Esophagus muscularis mucosa (tissue), 4 donors: Measurements from ENCODE around the gene XDH. TPM values are rescaled to one million over a fixed set of nuclear protein-coding genes. Genes with fewer than 3 reads are reported as not detected.

ENCODE experiments used
- DNase-seq: peaks from one replicate; pipeline ENCODE4 v3.0.0-alpha.2; 2017; ENCODE audit errors: extremely low spot score
- H3K27ac ChIP-seq, 4 donors: fragments of 200-600 bp; sonication (generic); replicated peaks in 1 of 4; 1 replicate in 3 of 4; 2 replicates in 1 of 4; pipeline ENCODE4 v1.5.1; 2016 to 2019; ENCODE audit warnings: mild to moderate bottlenecking in 1 of 4
- H3K27me3 ChIP-seq, 4 donors: fragments of 200-600 bp; sonication (generic); one replicate each; pipeline versions ENCODE4 v1.5.1 to v1.6.0; 2016 to 2019
- H3K36me3 ChIP-seq, 4 donors: fragments of 200-600 bp; sonication (generic); one replicate each; pipeline ENCODE4 v1.5.1; 2016 to 2019
- H3K4me1 ChIP-seq, 4 donors: fragments of 200-600 bp; sonication (generic); one replicate each; pipeline ENCODE4 v1.5.1; 2016 to 2019
- H3K4me3 ChIP-seq, 4 donors: fragments of 200-600 bp; sonication (generic); 1 replicate in 2 of 4; 2 replicates in 2 of 4; pipeline ENCODE4 v1.5.1; 2016 to 2019; ENCODE audit warnings: mild to moderate bottlenecking in 4 of 4, moderate library complexity in 1 of 4
- H3K9me3 ChIP-seq, 4 donors: fragments of 200-600 bp; sonication (generic); 1 replicate in 3 of 4; 2 replicates in 1 of 4; pipeline ENCODE4 v1.5.1; 2016 to 2019
- CTCF ChIP-seq, 3 experiments: fragments of 200-600 bp in 2 of 3; fragments of 450-650 bp in 1 of 3; sonication (generic) in 2 of 3; IDR thresholded peaks; one replicate each; pipeline ENCODE4 v1.5.1; 2017 to 2019; ENCODE audit warnings: antibody characterized with exemption in 3 of 3, mild to moderate bottlenecking in 2 of 3, moderate library complexity in 1 of 3
- EP300 ChIP-seq: sonication (generic); formaldehyde crosslinking; IDR thresholded peaks from one replicate; pipeline ENCODE4 v1.6.1; 2017; ENCODE audit warnings: antibody characterized with exemption
- POLR2A ChIP-seq: fragments of 450-650 bp; IDR thresholded peaks from one replicate; pipeline ENCODE4 v1.6.1; 2017; ENCODE audit warnings: antibody characterized with exemption, moderate library complexity, mild to moderate bottlenecking, low read depth
- POLR2AphosphoS5 ChIP-seq, 2 donors: sonication (generic); formaldehyde crosslinking; IDR thresholded peaks; one replicate each; pipeline ENCODE4 v1.6.1; 2017; ENCODE audit warnings: antibody characterized with exemption in 2 of 2
- WGBS: methylation state at CpG from one replicate; pipeline ENCODE4 v1.1.5; 2018; 5-methylcytosine and 5-hydroxymethylcytosine counted together
- intact Hi-C: fragments of 100-400 bp; cut with DNase I; formaldehyde crosslinking; loops from one replicate; pipeline ENCODE4 v1.15.1; 2023
- total RNA-seq, 4 donors: library from RNA; depleted of rRNA; stranded (reverse); fragments of >200 nt; gene quantifications; one replicate each; pipeline versions ENCODE4 v1.1.0 to v1.2.1, GENCODE V29; 2016

The XDH gene
- total RNA-seq, 4 donors from 2014 or later, result 0.17 TPM; not detected in 3

GRCh38 chr2:31317396-31317795 lies 97.1 kb downstream of the XDH start:
- DNase-seq, result no peak
- Histone ChIP-seq H3K4me3 (no peak overlapping the region), H3K27me3 (no peaks in the 10 kb centered on the region), H3K9me3 (no peaks in the 10 kb centered on the region), H3K4me1 (peaks cover 11 to 27% (median 18%) of the 10 kb centered on the region in 4 donors), H3K27ac (no peak overlapping the region), H3K36me3 (no peaks in the 10 kb centered on the region)
- TF ChIP-seq POLR2AphosphoS5 (IDR thresholded peaks at IDR 0.05), result no peak
- no peak for TF ChIP-seq EP300
- no peak for TF ChIP-seq POLR2A
- no peak for TF ChIP-seq CTCF (IDR thresholded peaks at IDR 0.05)
- intact Hi-C loops, result no loop called here
- WGBS, result 57% methylated on average over 3 of the region's 3 CpGs

DNA sequence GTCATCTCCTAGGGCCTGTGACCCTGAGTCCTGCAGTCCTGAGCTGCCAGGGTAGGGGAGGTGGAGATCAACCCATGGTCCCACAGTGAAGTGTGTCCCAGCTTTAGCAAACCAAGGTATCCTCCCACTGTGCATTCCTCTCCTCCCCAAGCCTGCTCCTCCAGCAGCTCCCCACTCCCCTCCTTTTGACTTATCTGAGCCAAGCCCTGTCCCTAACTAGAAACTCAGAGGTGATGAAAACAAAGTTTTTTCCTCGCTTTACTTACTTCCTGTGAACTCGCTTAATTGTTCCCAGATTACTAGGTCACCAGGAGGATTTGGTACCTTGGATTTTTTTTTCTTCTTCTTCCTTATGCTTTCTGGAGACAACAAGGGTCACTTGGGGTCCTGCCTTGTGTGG lies 99.8 kb downstream of the XDH start:
- Histone ChIP-seq H3K4me3 (no peak overlapping the region), H3K27me3 (no peaks in the 10 kb centered on the region), H3K4me1 (peaks cover 0 to 17% (median 11%) of the 10 kb centered on the region in 4 donors), H3K9me3 (peaks cover 0 to 8% (median 0%) of the 10 kb centered on the region in 4 donors), H3K27ac (no peak overlapping the region), H3K36me3 (no peaks in the 10 kb centered on the region)
- 89% methylated on average over 2 of the region's 2 CpGs for WGBS
- intact Hi-C loops, result no loop called here
- DNase-seq, result no peak
- TF ChIP-seq POLR2A, result no peak
- no peak for TF ChIP-seq CTCF (IDR thresholded peaks at IDR 0.05)
- TF ChIP-seq EP300, result no peak
- TF ChIP-seq POLR2AphosphoS5 (IDR thresholded peaks at IDR 0.05), result no peak

GRCh38 chr2:31312898-31313297 lies 101.6 kb downstream of the XDH start:
- H3K4me3 ChIP-seq, result no peak overlapping the region
- intact Hi-C loops, result no loop called here
- WGBS, result 89% methylated on average over 3 of the region's 3 CpGs
- DNase-seq, result no peak
- H3K27me3 ChIP-seq, result no peaks in the 10 kb centered on the region
- H3K27ac ChIP-seq, result no peak overlapping the region
- H3K36me3 ChIP-seq, result no peaks in the 10 kb centered on the region
- peaks cover 0 to 8% (median 0%) of the 10 kb centered on the region in 4 donors for H3K9me3 ChIP-seq
- no peak for TF ChIP-seq EP300
- TF ChIP-seq POLR2AphosphoS5 (IDR thresholded peaks at IDR 0.05), result no peak
- TF ChIP-seq POLR2A, result no peak
- no peak for TF ChIP-seq CTCF (IDR thresholded peaks at IDR 0.05)
- H3K4me1 ChIP-seq, result no peaks in the 10 kb centered on the region

DNA sequence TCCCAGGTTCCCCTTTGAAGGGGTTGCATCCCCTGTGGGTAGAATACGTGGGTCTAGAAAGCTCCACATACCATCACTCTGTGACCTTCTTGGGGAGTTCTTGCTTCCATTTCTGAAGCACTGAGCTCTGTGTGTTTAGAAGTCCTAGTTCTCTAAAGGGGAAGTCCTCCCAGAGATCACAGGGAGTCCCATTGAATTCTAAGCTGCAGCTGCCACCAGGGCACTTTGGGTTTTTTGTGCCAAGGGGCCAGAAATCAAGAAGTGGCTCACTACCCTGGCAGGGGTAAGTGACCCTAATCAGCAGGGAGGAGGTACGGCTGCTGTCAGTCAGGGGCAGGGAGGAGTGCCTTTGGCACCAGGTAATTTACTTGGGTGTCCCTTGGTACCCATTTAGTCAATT lies 109.7 kb downstream of the XDH start:
- peaks cover 7 to 19% (median 17%) of the 10 kb centered on the region in 4 donors for H3K4me1 ChIP-seq
- TF ChIP-seq CTCF (IDR thresholded peaks at IDR 0.05), result no peak
- no peak for TF ChIP-seq POLR2AphosphoS5 (IDR thresholded peaks at IDR 0.05)
- no peak for TF ChIP-seq EP300
- no peak for TF ChIP-seq POLR2A
- intact Hi-C loops, result no loop called here
- no peaks in the 10 kb centered on the region for H3K27me3 ChIP-seq
- no peaks in the 10 kb centered on the region for H3K36me3 ChIP-seq
- 90% methylated on average over 2 of the region's 2 CpGs for WGBS
- peaks cover 0 to under 1% (median 0%) of the 10 kb centered on the region in 4 donors for H3K9me3 ChIP-seq
- no peak overlapping the region for H3K27ac ChIP-seq
- no peak for DNase-seq
- H3K4me3 ChIP-seq, result no peak overlapping the region

GRCh38 chr2:31302940-31303563 lies 111.5 kb downstream of the XDH start:
- WGBS, result 46% methylated on average over 9 of the region's 9 CpGs
- H3K27me3 ChIP-seq, result no peaks in the 10 kb centered on the region
- intact Hi-C loops, result no loop called here
- TF ChIP-seq CTCF (IDR thresholded peaks at IDR 0.05) (no peak), POLR2AphosphoS5 (IDR thresholded peaks at IDR 0.05) (no peak), EP300 (no peak), POLR2A (no peak)
- H3K36me3 ChIP-seq, result no peaks in the 10 kb centered on the region
- H3K4me3 ChIP-seq, result no peak overlapping the region
- H3K4me1 ChIP-seq, result peaks cover 7 to 20% (median 18%) of the 10 kb centered on the region in 4 donors
- DNase-seq, result no peak
- H3K9me3 ChIP-seq, result no peaks in the 10 kb centered on the region
- H3K27ac ChIP-seq, result peak overlapping the region; percentile 38 to 56 (median 48)
